Measurements from ENCODE around the gene COA6. TPM values are rescaled to one million over a fixed set of nuclear protein-coding genes. Genes with fewer than 3 reads are reported as not detected.

COA6 gene
- total and polyA plus RNA-seq, 2 of the 13 experiments (the other 11 are each of a cell fraction or from before 2014, with no cell fraction given), result 32.4 to 104 TPM

DNA sequence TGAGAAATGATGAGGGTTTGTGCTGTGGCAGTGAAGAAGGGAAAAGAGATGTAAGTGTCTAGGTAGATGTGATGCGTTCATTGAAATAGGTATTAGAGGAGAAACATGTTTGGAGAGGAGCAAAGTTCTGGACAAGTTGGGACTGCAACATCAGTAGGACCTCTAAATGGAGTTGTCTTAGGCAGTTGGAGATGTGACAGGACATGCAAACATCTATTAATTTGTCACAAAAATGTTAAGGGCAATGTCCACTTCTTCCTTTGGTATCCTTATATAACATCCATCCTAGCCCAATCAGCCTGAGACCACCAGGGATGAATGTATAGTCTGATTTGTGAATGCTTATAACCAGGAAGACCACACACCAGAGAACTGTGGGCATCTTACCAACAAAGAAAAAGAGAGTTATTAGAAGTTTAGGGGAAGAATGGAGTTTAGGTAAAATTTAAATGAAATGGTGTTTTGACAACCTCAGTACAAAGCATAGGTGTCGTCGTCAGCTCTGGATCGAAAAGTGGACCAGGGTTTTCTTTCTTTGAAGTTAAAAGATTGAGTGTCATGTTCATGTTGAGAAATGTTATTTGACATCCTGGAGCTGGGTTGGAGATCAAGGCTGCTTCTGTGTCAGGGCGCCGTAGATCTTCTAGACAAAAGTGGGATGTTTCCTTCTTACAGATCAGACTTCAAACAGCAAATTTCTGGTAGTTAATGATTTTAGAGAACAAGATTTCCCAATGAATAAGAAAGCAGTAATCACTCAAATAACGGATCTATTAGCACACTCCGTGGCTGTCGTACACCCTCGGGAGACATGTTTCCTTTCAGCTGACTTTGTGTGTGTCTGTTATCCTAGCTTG is 8.7 kb downstream of the COA6 start:
- 3% methylated on average over 10 of the region's 10 CpGs for WGBS (ENCODE audit: low lambda C conversion rate)
- DNase-seq (ENCODE audit: low spot score), result peak; percentile 87
- Histone ChIP-seq H3K79me2 (ENCODE audit: insufficient read depth, low read length) (peaks cover 15% of the 10 kb centered on the region), H3K9me3 (ENCODE audit: low read length) (no peaks in the 10 kb centered on the region), H3K4me2 (ENCODE audit: low read depth, low read length) (peak overlapping the region; percentile 63), H3K4me1 (ENCODE audit: insufficient read depth, low read length) (peaks cover 56% of the 10 kb centered on the region), H3K4me3 (replicated peaks in 1 of 3; ENCODE audit: insufficient read depth in 1 of 3, low read depth in 2 of 3, low read length in 3 of 3) (peak overlapping the region in 2 of 3 experiments; percentile 17 to 30; a peak in 3 of 6 replicates), H3K36me3 (replicated peaks in 1 of 2; ENCODE audit: control insufficient read depth in 1 of 2, insufficient read depth in 2 of 2, low read length in 2 of 2) (peaks cover 7 to 36% of the 10 kb centered on the region in 2 experiments), H4K20me1 (ENCODE audit: insufficient read depth, low read length) (no peaks in the 10 kb centered on the region), H3K9ac (ENCODE audit: insufficient read depth, low read depth, low read length) (peak overlapping the region; percentile 37), H2AFZ (ENCODE audit: low read length) (no peak overlapping the region), H3K27me3 (ENCODE audit: control insufficient read depth in 1 of 2, insufficient read depth in 2 of 2, low read length in 2 of 2) (no peaks in the 10 kb centered on the region), H3K27ac (ENCODE audit: extremely low read length, insufficient read depth, low read length) (peak overlapping the region; percentile 79)
- intact Hi-C loops (cut with micrococcal nuclease; ENCODE audit: unreplicated experiment), result no loop called here
- no TSS peak for BruUV-seq (replicated peaks)
- FAIRE-seq, result peak; percentile 83
- POLR2A ChIA-PET, result interaction anchor here (2.0 to 2.3 kb wide), 2 partner anchors 8 to 10 kb away, joined by 7 to 25 read pairs; partner anchors contain the start of gene COA6
- in situ Hi-C loops (cut with HindIII; ENCODE audit: extremely low pct_ligation_motif_present, low pct_unique_long_range_greater_than_20kb), result no loop called here
- peak; percentile 88 for ATAC-seq
- CTCF ChIA-PET (ENCODE audit: low intra/inter-chr PET ratio, low total read pairs), result no interaction called here
- TF ChIP-seq POLR2AphosphoS5 (IDR thresholded peaks at IDR 0.05; ENCODE audit: low read depth, low read length) (0 out of 2 replicates have a peak, but pooled peaks have one; percentile 27), ZNF441 (CRISPR knock-in tag; IDR thresholded peaks at IDR 0.05; ENCODE audit: borderline replicate concordance) (no peak), SAP130 (CRISPR knock-in tag; IDR thresholded peaks at IDR 0.05; ENCODE audit: low read depth) (peak; percentile 52), DNMT3B (CRISPR knock-in tag; conservative IDR thresholded peaks at IDR 0.05) (no peak), AKAP8 (CRISPR knock-in tag; IDR thresholded peaks at IDR 0.05) (peak; percentile 72; the same call in 1 of the 2 replicates), RXRB (CRISPR knock-in tag; IDR thresholded peaks at IDR 0.05; ENCODE audit: borderline replicate concordance) (peak; percentile 60; the same call in 1 of the 2 replicates), KLF9 (CRISPR knock-in tag; IDR thresholded peaks at IDR 0.05; ENCODE audit: low read depth) (no peak), ZNF124 (CRISPR knock-in tag; IDR thresholded peaks at IDR 0.05) (0 out of 2 replicates have a peak, but pooled peaks have one; percentile 8), RFXAP (CRISPR knock-in tag; IDR thresholded peaks at IDR 0.05; ENCODE audit: borderline replicate concordance) (no peak), MED13 (CRISPR knock-in tag; IDR thresholded peaks at IDR 0.05) (peak; percentile 78; the same call in 1 of the 2 replicates), MEIS2 (CRISPR knock-in tag; IDR thresholded peaks at IDR 0.05) (peak; percentile 37), ISL2 (CRISPR knock-in tag; IDR thresholded peaks at IDR 0.05) (peak; percentile 83), MED1 (CRISPR knock-in tag; IDR thresholded peaks at IDR 0.05) (peak; percentile 49), HDAC2 (CRISPR knock-in tag; IDR thresholded peaks at IDR 0.05) (0 out of 2 replicates have a peak, but pooled peaks have one; percentile 17), SP1 (IDR thresholded peaks at IDR 0.05) (no peak), SP1 (CRISPR knock-in tag; IDR thresholded peaks at IDR 0.05) (no peak)
- TF ChIP-seq, protein P1, sequence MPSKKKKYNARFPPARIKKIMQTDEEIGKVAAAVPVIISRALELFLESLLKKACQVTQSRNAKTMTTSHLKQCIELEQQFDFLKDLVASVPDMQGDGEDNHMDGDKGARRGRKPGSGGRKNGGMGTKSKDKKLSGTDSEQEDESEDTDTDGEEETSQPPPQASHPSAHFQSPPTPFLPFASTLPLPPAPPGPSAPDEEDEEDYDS (CRISPR knock-in tag; IDR thresholded peaks at IDR 0.05), result 0 out of 2 replicates have a peak, but pooled peaks have one; percentile 14
- TF ChIP-seq, protein P2, sequence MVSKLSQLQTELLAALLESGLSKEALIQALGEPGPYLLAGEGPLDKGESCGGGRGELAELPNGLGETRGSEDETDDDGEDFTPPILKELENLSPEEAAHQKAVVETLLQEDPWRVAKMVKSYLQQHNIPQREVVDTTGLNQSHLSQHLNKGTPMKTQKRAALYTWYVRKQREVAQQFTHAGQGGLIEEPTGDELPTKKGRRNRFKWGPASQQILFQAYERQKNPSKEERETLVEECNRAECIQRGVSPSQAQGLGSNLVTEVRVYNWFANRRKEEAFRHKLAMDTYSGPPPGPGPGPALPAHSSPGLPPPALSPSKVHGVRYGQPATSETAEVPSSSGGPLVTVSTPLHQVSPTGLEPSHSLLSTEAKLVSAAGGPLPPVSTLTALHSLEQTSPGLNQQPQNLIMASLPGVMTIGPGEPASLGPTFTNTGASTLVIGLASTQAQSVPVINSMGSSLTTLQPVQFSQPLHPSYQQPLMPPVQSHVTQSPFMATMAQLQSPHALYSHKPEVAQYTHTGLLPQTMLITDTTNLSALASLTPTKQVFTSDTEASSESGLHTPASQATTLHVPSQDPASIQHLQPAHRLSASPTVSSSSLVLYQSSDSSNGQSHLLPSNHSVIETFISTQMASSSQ (IDR thresholded peaks at IDR 0.05; ENCODE audit: low read depth), result peak; percentile 77
- TF ChIP-seq, protein P2 (CRISPR knock-in tag; IDR thresholded peaks at IDR 0.05; ENCODE audit: borderline replicate concordance), result peak; percentile 71; the same call in 1 of the 2 replicates
- TF ChIP-seq, protein P3, sequence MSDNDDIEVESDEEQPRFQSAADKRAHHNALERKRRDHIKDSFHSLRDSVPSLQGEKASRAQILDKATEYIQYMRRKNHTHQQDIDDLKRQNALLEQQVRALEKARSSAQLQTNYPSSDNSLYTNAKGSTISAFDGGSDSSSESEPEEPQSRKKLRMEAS (IDR thresholded peaks at IDR 0.05), result 0 out of 2 replicates have a peak, but pooled peaks have one; percentile 32

Data from HepG2 (cell line).